ENCODE data around the gene SPTBN1.

Gene SPTBN1

DNA sequence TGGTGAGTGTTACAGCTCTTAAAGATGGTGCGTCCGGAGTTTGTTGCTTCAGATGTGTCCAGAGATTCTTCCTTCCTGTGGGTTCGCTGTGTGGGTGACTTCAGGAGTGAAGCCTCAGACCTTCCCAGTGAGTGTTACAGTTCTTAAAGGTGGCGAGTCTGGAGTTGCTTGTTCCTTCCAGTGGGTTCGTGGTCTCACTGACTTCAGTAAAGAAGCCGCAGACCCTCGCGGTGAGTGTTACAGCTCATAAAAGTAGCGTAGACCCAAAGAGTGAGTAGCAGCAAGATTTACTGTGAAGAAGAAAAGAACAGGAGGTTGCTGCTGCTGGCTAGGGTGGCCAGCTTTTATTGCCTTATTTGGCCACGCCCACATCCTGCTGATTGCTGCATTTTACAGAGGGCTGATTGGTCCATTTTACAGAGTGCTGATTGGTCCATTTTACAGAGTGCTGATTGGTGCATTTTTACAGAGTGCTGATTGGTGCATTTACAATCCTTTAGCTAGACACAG, 34.0 kb upstream of the SPTBN1 start:
- Histone ChIP-seq H3K9ac (ENCODE audit: low read length) (no peak overlapping the region), H3K27ac (ENCODE audit: low read depth, low read length) (no peak overlapping the region), H3K4me1 (ENCODE audit: insufficient read depth, low read length) (no peaks in the 10 kb centered on the region), H3K36me3 (ENCODE audit: insufficient read depth, low read length) (no peaks in the 10 kb centered on the region), H3K4me3 (ENCODE audit: low read depth in 1 of 2, low read length in 2 of 2) (no peak overlapping the region), H3K9me3 (ENCODE audit: low read length) (no peaks in the 10 kb centered on the region), H3K27me3 (ENCODE audit: control insufficient read depth in 1 of 2, insufficient read depth in 2 of 2, low read length in 2 of 2) (no peaks in the 10 kb centered on the region)

DNA sequence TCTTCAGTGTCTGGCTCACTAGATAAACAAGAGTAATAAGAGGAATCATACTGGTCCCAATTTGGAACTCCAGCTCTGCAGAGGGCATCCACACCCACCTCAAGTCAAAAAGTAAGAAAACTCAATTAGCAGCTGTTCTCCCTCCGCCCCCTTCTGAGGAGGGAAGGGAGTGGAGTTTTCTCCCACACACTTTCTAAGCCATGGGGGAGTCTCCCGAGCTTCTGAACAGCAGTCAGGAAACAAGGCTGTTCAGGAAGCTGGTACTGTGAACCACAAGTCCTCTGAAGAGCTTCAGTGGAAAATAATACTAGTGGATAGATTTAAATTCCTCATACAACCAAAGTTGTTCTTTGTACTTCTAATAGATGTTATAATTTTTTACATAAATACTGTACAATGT, 32.9 kb upstream of the SPTBN1 start:
- no peaks in the 10 kb centered on the region for H3K27me3 ChIP-seq (ENCODE audit: control insufficient read depth in 1 of 2, insufficient read depth in 2 of 2, low read length in 2 of 2)
- no peak overlapping the region for H3K27ac ChIP-seq (ENCODE audit: low read depth, low read length)
- no peaks in the 10 kb centered on the region for H3K36me3 ChIP-seq (ENCODE audit: insufficient read depth, low read length)
- H3K4me3 ChIP-seq (ENCODE audit: low read depth in 1 of 2, low read length in 2 of 2): no peak overlapping the region
- no peaks in the 10 kb centered on the region for H3K9me3 ChIP-seq (ENCODE audit: low read length)
- no peaks in the 10 kb centered on the region for H3K4me1 ChIP-seq (ENCODE audit: insufficient read depth, low read length)
- no peak overlapping the region for H3K9ac ChIP-seq (ENCODE audit: low read length)

DNA sequence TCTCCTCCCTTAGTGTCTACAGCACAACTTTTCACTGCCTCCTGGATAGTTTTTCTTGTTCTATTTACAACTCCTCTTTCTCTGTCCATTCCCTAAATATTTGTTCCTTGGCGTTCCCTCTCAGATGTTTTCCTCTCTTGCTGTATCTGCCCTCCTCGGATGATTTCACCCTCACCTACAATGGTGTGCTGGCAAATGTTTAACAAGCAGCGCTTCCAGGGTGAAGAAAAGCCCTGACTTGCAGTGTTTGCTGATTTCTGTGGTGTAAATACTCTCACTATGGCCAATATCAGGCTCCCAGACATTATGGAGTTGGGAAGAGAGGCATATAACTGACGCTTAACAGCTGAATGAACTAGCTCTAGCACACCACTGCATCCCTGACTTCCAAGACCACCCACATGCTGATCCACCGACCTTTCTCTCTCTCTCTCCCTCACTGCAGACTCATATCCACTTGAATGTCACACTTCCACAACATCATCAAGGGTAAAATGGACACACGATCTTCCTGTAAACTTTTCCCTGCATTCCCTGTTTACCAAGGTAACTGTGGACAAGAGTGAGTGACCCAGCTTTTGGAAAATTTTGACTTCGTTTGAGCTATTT, 31.5 kb upstream of the SPTBN1 start:
- Histone ChIP-seq H3K9me3 (ENCODE audit: low read length) (no peaks in the 10 kb centered on the region), H3K36me3 (ENCODE audit: insufficient read depth, low read length) (no peaks in the 10 kb centered on the region), H3K4me3 (ENCODE audit: low read depth in 1 of 2, low read length in 2 of 2) (no peak overlapping the region), H3K9ac (ENCODE audit: low read length) (no peak overlapping the region), H3K27me3 (ENCODE audit: control insufficient read depth in 1 of 2, insufficient read depth in 2 of 2, low read length in 2 of 2) (no peaks in the 10 kb centered on the region), H3K27ac (ENCODE audit: low read depth, low read length) (no peak overlapping the region), H3K4me1 (ENCODE audit: insufficient read depth, low read length) (peaks cover 14% of the 10 kb centered on the region)

DNA sequence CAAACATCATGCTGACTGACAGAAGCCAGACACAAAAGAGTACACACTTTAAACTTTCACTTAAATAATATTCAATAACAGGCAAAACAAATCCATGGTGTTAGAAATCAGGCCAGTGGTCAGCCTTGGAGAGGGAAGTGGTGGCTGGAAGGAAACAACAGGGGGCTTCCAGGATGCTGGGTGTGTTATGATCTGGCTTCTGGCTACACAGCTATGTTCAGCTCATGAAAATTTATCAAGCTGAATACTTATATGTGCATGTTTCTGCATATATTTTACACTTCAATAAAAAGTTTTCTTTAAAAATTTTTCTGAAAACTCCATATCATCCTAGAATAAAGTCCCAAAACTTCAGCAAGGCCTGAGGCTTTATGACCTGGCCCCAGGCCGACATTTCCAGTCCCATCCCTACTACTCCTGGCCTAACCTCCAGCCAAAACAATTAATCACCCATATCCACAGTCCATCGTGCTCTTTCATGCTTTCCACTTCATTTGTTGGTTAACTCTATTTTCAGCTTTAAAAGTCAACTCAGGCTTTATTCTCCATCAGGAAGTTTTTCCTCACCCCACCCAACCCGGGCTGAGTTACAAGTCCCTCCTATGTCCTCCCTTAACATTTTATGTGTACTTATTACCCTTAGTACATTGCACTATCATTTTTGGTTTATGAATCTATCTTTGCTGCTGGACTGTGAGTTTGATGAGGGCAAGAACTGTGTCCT, 27.9 kb upstream of the SPTBN1 start:
- Histone ChIP-seq H3K4me1 (ENCODE audit: insufficient read depth, low read length) (peaks cover 35% of the 10 kb centered on the region), H3K9ac (ENCODE audit: low read length) (no peak overlapping the region), H3K27ac (ENCODE audit: low read depth, low read length) (no peak overlapping the region), H3K4me3 (ENCODE audit: low read depth in 1 of 2, low read length in 2 of 2) (no peak overlapping the region), H3K27me3 (ENCODE audit: control insufficient read depth in 1 of 2, insufficient read depth in 2 of 2, low read length in 2 of 2) (no peaks in the 10 kb centered on the region), H3K36me3 (ENCODE audit: insufficient read depth, low read length) (no peaks in the 10 kb centered on the region), H3K9me3 (ENCODE audit: low read length) (no peaks in the 10 kb centered on the region)

DNA sequence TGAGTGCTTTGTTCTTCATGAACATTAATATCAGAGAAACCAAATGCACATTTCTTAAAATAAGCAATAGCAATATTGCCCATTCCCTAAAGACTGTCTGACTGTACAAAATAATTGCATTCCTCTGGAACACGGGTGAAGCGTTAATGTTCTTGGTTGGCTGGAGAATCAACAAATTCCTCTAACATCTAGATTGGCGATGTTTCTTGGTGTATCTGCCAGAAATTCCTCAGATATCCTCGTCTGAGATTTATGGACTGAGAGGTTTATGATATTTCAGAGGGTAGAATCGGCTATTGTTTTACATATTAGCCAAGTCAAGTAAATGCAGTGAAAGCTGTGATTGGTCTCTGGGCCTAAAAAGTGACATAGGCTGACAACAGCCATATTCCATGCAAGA, 27.1 kb upstream of the SPTBN1 start:
- Histone ChIP-seq H3K27me3 (ENCODE audit: control insufficient read depth in 1 of 2, insufficient read depth in 2 of 2, low read length in 2 of 2) (no peaks in the 10 kb centered on the region), H3K27ac (ENCODE audit: low read depth, low read length) (no peak overlapping the region), H3K4me1 (ENCODE audit: insufficient read depth, low read length) (peaks cover 35% of the 10 kb centered on the region), H3K9me3 (ENCODE audit: low read length) (no peaks in the 10 kb centered on the region), H3K9ac (ENCODE audit: low read length) (no peak overlapping the region), H3K4me3 (ENCODE audit: low read depth in 1 of 2, low read length in 2 of 2) (no peak overlapping the region), H3K36me3 (ENCODE audit: insufficient read depth, low read length) (no peaks in the 10 kb centered on the region)

DNA sequence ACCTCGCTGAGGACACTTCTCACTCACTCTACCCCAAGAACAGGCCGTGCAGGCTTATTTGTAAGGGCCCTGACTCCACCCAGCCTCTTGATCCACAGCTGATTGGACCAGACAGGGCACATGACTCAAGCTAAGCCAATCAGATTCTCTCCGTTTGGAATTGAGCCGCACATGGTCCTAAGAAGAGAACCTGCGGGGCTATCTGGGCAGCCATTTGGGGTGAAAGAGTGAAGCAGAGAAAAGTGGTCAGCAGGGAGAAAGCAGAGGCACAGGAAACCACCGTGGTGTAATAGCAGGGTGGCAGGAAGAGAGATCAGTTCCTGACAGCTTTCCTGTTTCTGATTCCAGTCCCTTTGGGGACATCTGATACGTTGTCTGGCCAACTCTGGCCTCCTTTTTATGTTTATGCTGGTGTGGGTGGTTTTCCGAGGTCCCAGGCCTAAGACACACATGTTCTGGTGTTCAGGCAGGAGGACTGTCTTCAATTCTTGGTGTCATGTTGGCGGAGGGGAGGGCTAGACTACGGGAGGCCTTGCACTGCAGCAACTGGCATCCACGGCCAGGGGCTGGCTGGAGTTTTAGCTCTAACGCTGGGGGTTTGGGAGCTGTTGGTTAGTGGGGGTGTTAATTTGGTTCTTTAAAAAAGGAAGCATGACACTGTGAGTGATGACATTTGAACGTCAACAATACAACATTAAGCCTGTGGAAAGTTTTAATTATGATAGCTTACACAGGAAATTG, 26.1 kb upstream of the SPTBN1 start:
- Histone ChIP-seq H3K4me3 (ENCODE audit: low read depth in 1 of 2, low read length in 2 of 2) (no peak overlapping the region), H3K27me3 (ENCODE audit: control insufficient read depth in 1 of 2, insufficient read depth in 2 of 2, low read length in 2 of 2) (no peaks in the 10 kb centered on the region), H3K27ac (ENCODE audit: low read depth, low read length) (no peak overlapping the region), H3K36me3 (ENCODE audit: insufficient read depth, low read length) (no peaks in the 10 kb centered on the region), H3K9me3 (ENCODE audit: low read length) (no peaks in the 10 kb centered on the region), H3K4me1 (ENCODE audit: insufficient read depth, low read length) (peaks cover 35% of the 10 kb centered on the region), H3K9ac (ENCODE audit: low read length) (no peak overlapping the region)

DNA sequence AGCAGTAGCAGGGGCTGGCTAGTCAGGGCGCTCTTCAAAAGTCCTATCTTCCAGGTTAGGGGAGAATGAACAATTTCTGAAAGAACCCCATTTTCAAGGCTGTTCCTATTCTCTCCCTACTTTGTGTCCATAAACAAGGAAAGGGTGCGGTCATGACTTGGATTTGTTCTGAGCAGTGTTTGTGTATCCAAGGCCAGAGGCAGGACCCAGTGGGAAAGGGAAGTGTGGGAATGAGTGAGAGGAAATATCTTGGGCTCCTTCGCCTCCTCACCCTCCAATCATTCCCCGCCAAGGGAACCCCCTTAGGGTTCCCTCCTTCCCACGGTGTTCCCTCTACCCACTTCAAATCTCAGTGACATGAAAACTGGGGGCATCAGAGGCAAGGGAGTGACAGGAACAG, 25.5 kb upstream of the SPTBN1 start:
- Histone ChIP-seq H3K27ac (ENCODE audit: low read depth, low read length) (no peak overlapping the region), H3K9ac (ENCODE audit: low read length) (no peak overlapping the region), H3K36me3 (ENCODE audit: insufficient read depth, low read length) (no peaks in the 10 kb centered on the region), H3K4me3 (ENCODE audit: low read depth in 1 of 2, low read length in 2 of 2) (no peak overlapping the region), H3K27me3 (ENCODE audit: control insufficient read depth in 1 of 2, insufficient read depth in 2 of 2, low read length in 2 of 2) (no peaks in the 10 kb centered on the region), H3K9me3 (ENCODE audit: low read length) (no peaks in the 10 kb centered on the region), H3K4me1 (ENCODE audit: insufficient read depth, low read length) (peaks cover 35% of the 10 kb centered on the region)

DNA sequence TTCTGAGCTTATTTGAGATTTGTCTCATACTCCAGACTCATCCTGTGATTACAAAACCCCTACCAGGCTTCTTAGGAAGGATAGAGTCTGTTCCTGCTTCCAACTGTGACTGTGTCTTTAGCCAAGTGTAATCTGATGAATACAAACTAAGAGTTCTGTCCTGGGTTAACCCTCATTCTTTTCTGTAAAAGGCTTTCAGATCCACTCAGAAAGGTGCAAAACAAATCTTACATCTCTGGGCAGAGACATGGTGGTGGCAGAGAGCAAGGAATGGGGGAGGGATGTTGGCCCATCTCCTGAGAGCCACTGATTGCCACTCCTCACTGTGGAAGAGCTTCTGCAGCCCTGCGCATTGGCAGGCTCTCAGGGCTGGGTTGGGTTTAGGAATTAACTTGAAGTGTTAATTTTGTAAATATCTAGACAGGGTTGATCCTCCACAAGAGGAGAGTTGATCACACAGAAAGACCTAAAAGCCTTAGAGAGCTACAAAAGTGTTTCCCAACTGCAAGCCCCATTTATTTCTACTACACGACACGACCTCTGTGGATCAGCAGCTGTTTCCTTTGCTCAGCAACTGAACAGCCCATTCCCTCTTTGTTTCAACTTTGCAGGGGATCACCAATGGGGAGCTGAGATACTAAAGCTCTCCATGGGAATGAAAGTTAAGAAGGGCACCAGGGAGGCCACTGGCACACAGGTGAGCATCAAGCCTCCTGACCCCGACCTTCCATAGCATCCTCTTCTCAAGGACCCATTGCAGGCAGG, 23.7 kb upstream of the SPTBN1 start:
- Histone ChIP-seq H3K9me3 (ENCODE audit: low read length) (no peaks in the 10 kb centered on the region), H3K4me1 (ENCODE audit: insufficient read depth, low read length) (peaks cover 35% of the 10 kb centered on the region), H3K27me3 (ENCODE audit: control insufficient read depth in 1 of 2, insufficient read depth in 2 of 2, low read length in 2 of 2) (no peaks in the 10 kb centered on the region), H3K27ac (ENCODE audit: low read depth, low read length) (no peak overlapping the region), H3K9ac (ENCODE audit: low read length) (no peak overlapping the region), H3K4me3 (ENCODE audit: low read depth in 1 of 2, low read length in 2 of 2) (no peak overlapping the region), H3K36me3 (ENCODE audit: insufficient read depth, low read length) (no peaks in the 10 kb centered on the region)

DNA sequence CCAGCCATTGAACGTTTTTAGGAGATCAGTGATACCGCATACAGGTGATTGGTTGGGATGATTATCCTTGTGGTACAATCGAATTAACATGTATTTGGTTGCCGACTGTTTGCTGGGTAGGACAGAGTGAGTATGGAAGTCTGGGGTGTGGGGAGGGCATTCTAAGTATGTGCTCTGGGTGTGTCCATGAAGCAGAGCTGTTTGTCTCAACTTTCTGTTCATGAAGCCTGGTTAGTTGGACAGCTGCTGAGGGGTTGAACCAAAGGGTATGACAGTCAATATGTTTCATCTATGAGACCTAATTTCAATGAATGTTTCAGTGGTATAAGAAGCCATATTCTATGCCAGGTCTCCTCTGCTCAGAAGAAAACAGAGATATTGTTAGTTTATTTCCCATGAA, 21.9 kb upstream of the SPTBN1 start:
- Histone ChIP-seq H3K4me3 (ENCODE audit: low read depth in 1 of 2, low read length in 2 of 2) (no peak overlapping the region), H3K36me3 (ENCODE audit: insufficient read depth, low read length) (no peaks in the 10 kb centered on the region), H3K27me3 (ENCODE audit: control insufficient read depth in 1 of 2, insufficient read depth in 2 of 2, low read length in 2 of 2) (no peaks in the 10 kb centered on the region), H3K27ac (ENCODE audit: low read depth, low read length) (no peak overlapping the region), H3K4me1 (ENCODE audit: insufficient read depth, low read length) (peaks cover 26% of the 10 kb centered on the region), H3K9ac (ENCODE audit: low read length) (no peak overlapping the region), H3K9me3 (ENCODE audit: low read length) (no peaks in the 10 kb centered on the region)

DNA sequence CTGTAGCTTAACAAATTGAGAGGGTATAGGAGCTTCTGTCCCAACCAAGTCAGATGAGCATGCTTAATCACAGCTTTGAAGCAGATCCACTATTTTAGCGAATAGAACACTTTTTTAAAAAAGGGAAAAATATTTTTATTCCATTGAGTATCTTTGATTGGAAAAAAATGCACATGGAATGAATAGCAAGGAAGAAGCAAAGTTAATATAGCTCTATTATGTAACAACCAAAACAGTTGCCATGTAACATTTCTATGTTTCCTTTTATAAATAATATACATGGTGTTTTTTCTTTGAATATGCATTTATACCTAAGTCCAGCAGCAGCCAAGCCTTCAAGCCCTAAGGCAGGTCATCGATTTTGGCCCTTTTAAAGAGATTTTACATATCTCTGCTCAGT, 21.4 kb upstream of the SPTBN1 start:
- no peak overlapping the region for H3K27ac ChIP-seq (ENCODE audit: low read depth, low read length)
- H3K9ac ChIP-seq (ENCODE audit: low read length): no peak overlapping the region
- no peaks in the 10 kb centered on the region for H3K36me3 ChIP-seq (ENCODE audit: insufficient read depth, low read length)
- peaks cover 21% of the 10 kb centered on the region for H3K4me1 ChIP-seq (ENCODE audit: insufficient read depth, low read length)
- H3K9me3 ChIP-seq (ENCODE audit: low read length): no peaks in the 10 kb centered on the region
- no peaks in the 10 kb centered on the region for H3K27me3 ChIP-seq (ENCODE audit: control insufficient read depth in 1 of 2, insufficient read depth in 2 of 2, low read length in 2 of 2)
- H3K4me3 ChIP-seq (ENCODE audit: low read depth in 1 of 2, low read length in 2 of 2): no peak overlapping the region

Data from muscle layer of colon (tissue), 2 donors.